Measurements from ENCODE around the gene AIRE.

DNA sequence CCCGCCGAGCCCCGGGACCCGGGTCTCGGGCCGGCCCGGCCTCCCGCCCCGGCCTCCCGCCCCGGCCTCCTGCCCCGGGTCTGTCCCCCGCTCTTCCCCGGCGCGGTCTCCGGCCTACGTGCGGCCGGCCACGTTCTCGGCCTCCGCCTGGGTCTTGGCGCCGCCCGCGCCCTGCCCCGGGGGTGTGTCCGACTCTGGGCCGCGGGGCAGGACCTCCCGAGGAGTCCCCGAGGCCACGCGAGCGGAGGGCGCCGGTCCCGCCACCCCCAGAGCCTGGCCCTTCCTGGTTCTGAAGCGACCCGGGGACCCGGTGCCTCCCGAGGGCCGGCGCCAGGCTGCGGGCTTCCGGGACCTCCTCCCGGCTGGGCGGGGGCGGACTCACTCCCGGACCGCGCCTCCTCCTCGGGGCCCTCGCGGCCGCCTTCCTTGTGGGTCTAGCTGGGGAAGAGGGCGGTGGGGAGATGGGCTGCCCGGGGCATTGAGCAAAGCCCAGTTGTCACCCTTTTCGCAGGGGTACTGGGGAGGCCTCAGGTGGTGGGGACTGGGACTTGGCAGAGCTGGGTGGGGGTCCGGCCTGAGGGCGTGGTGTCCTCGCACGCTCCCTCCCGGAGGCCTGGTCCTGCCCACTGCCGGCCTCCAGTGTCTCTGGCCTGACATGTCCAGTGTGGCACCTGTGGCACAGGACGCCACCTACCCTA lies 14.7 kb downstream of the AIRE start:
- TF ChIP-seq POLR2A (IDR thresholded peaks at IDR 0.05) (peak; percentile 39 to 67 (median 57)), CTCF (IDR thresholded peaks at IDR 0.05) (no peak)
